Activated T-cell treated with anti-CD3 and anti-CD28 coated beads for 1 hour (primary cell): ENCODE results near the gene HOXA3.

Experiments
- DNase-seq: peaks from one replicate; pipeline ENCODE4 v3.0.0-alpha.2; 2020; ENCODE audit warnings: low read depth

The HOXA3 gene

GRCh38 chr7:27151931-27152815 is at the start of gene HOXA3:
Gene HOXA3 (minus strand): TSS chr7:27152583. CDS start chr7:27110640, 41,943 bp downstream.
- DNase-seq, result no peak

GRCh38 chr7:27201580-27202017 is 49.2 kb upstream of the HOXA3 start:
- no peak for DNase-seq

GRCh38 chr7:27200761-27201579 is 48.6 kb upstream of the HOXA3 start:
- no peak for DNase-seq

GRCh38 chr7:27199849-27200760 is 47.7 kb upstream of the HOXA3 start, which contains the start of gene HOXA13:
Gene HOXA13 (minus strand): TSS chr7:27200091. CDS start chr7:27200077, 14 bp downstream.
- DNase-seq, result no peak

GRCh38 chr7:27198871-27199801 is 46.8 kb upstream of the HOXA3 start:
- DNase-seq, result no peak

GRCh38 chr7:27198138-27198841 is 45.9 kb upstream of the HOXA3 start:
- no peak for DNase-seq

GRCh38 chr7:27197137-27198042 is 45.0 kb upstream of the HOXA3 start:
- DNase-seq, result no peak

- peak; percentile 83 for DNase-seq
Observed at GRCh38 chr7:27196287-27196767, 43.9 kb upstream of the HOXA3 start.

- DNase-seq, result no peak
Observed at GRCh38 chr7:27194686-27195379, 42.5 kb upstream of the HOXA3 start.

GRCh38 chr7:27194002-27194352 is 41.6 kb upstream of the HOXA3 start:
- no peak for DNase-seq

- no peak for DNase-seq
Observed at GRCh38 chr7:27193335-27194001, 41.1 kb upstream of the HOXA3 start.

GRCh38 chr7:27192546-27193334 is 40.4 kb upstream of the HOXA3 start:
- no peak for DNase-seq

- no peak for DNase-seq
Observed at GRCh38 chr7:27191833-27192545, 39.6 kb upstream of the HOXA3 start.

- no peak for DNase-seq
Observed at GRCh38 chr7:27191161-27191731, 38.9 kb upstream of the HOXA3 start.

GRCh38 chr7:27189997-27190748 is 37.8 kb upstream of the HOXA3 start:
- no peak for DNase-seq
